Liver (tissue), 9 donors: ENCODE results near the gene AP2A2. TPM values are rescaled to one million over a fixed set of nuclear protein-coding genes. Genes with fewer than 3 reads are reported as not detected.
A peak's percentile ranks its signal among the peaks of the same experiment; 100 is the strongest.

Experiments
- DNase-seq: peaks from one replicate; pipeline ENCODE4 v3.0.0-alpha.2; 2017; ENCODE audit warnings: low spot score
- H3K27ac ChIP-seq, 2 donors: one replicate each; pipeline ENCODE4 v1.7.0; 2013; ENCODE audit warnings: inconsistent platforms in 2 of 2, low read length in 2 of 2, control low read depth in 1 of 2, low read depth in 1 of 2, mild to moderate bottlenecking in 1 of 2
- H3K27me3 ChIP-seq, 4 donors: one replicate each; pipeline versions ENCODE4 v1.6.1 to v1.7.0; 2013; ENCODE audit warnings: low read length in 3 of 4, inconsistent platforms in 1 of 4, mild to moderate bottlenecking in 1 of 4, moderate library complexity in 1 of 4; ENCODE audit not compliant: control insufficient read depth in 4 of 4, insufficient read depth in 4 of 4
- H3K36me3 ChIP-seq, 4 donors: one replicate each; pipeline versions ENCODE4 v1.6.1 to v1.7.0; 2013; ENCODE audit warnings: low read length in 3 of 4, mild to moderate bottlenecking in 3 of 4, low read depth in 1 of 4, moderate library complexity in 1 of 4; ENCODE audit not compliant: control insufficient read depth in 4 of 4, insufficient read depth in 3 of 4
- H3K4me1 ChIP-seq, 4 donors: one replicate each; pipeline versions ENCODE4 v1.6.1 to v1.7.0; 2013; ENCODE audit warnings: low read length in 3 of 4, mild to moderate bottlenecking in 3 of 4, moderate library complexity in 1 of 4; ENCODE audit not compliant: control insufficient read depth in 4 of 4, insufficient read depth in 4 of 4
- H3K4me3 ChIP-seq, 3 donors: one replicate each; pipeline versions ENCODE4 v1.6.1 to v1.7.0; 2013; ENCODE audit warnings: low read length in 3 of 3, control low read depth in 1 of 3, low read depth in 1 of 3, mild to moderate bottlenecking in 1 of 3
- H3K9ac ChIP-seq, 2 donors: one replicate each; pipeline ENCODE4 v1.7.0; 2013; ENCODE audit warnings: low read length in 2 of 2, mild to moderate bottlenecking in 2 of 2, moderate library complexity in 2 of 2, control low read depth in 1 of 2, low read depth in 1 of 2
- H3K9me3 ChIP-seq, 4 donors: one replicate each; pipeline versions ENCODE4 v1.6.1 to v1.7.0; 2013; ENCODE audit warnings: low read length in 3 of 4; ENCODE audit not compliant: control insufficient read depth in 4 of 4
- EGR1 ChIP-seq, 2 donors: IDR thresholded peaks; 2 replicates each; pipeline ENCODE4 v1.6.1; 2016 to 2018; ENCODE audit warnings: antibody characterized with exemption in 2 of 2, low read depth in 2 of 2
- FOXA1 ChIP-seq: IDR thresholded peaks from 2 replicates; pipeline ENCODE4 v1.6.1; 2016; ENCODE audit warnings: antibody characterized with exemption
- FOXA2 ChIP-seq: IDR thresholded peaks from 2 replicates; pipeline ENCODE4 v1.6.1; 2016; ENCODE audit warnings: antibody characterized with exemption
- GABPA ChIP-seq, 2 donors: IDR thresholded peaks in 1 of 2; conservative IDR thresholded peaks in 1 of 2; 2 replicates each; pipeline ENCODE4 v1.6.1; 2016; ENCODE audit warnings: antibody characterized with exemption in 2 of 2, mild to moderate bottlenecking in 1 of 2, moderate library complexity in 1 of 2
- HNF4A ChIP-seq, 2 donors: conservative IDR thresholded peaks; 2 replicates each; pipeline ENCODE4 v1.6.1; 2016; ENCODE audit warnings: antibody characterized with exemption in 2 of 2, mild to moderate bottlenecking in 2 of 2
- HNF4G ChIP-seq: IDR thresholded peaks from 2 replicates; pipeline ENCODE4 v1.6.1; 2016; ENCODE audit warnings: antibody characterized with exemption
- JUND ChIP-seq, 2 donors: IDR thresholded peaks; 2 replicates each; pipeline ENCODE4 v1.6.1; 2016; ENCODE audit warnings: antibody characterized with exemption in 2 of 2
- NR2F2 ChIP-seq: IDR thresholded peaks from 2 replicates; pipeline ENCODE4 v1.6.1; 2016; ENCODE audit warnings: antibody characterized with exemption
- RAD21 ChIP-seq, 2 donors: IDR thresholded peaks; 2 replicates each; pipeline ENCODE4 v1.6.1; 2016; ENCODE audit warnings: antibody characterized with exemption in 2 of 2, mild to moderate bottlenecking in 2 of 2
- RXRA ChIP-seq, 2 donors: IDR thresholded peaks; 2 replicates each; pipeline ENCODE4 v1.6.1; 2017 to 2018; ENCODE audit warnings: antibody characterized with exemption in 2 of 2, mild to moderate bottlenecking in 1 of 2
- SP1 ChIP-seq: IDR thresholded peaks from 2 replicates; pipeline ENCODE4 v1.6.1; 2018; ENCODE audit warnings: antibody characterized with exemption, mild to moderate bottlenecking
- TAF1 ChIP-seq: conservative IDR thresholded peaks from 2 replicates; pipeline ENCODE4 v1.6.1; 2016; ENCODE audit warnings: antibody characterized with exemption, mild to moderate bottlenecking
- YY1 ChIP-seq: IDR thresholded peaks from 2 replicates; pipeline ENCODE4 v1.6.1; 2016; ENCODE audit warnings: antibody characterized with exemption, mild to moderate bottlenecking
- WGBS: extraction: QIAGEN DNeasy Blood & Tissue Kit; methylation state at CpG from one replicate; pipeline ENCODE4 v1.1.7; 2013; 5-methylcytosine and 5-hydroxymethylcytosine counted together
- polyA plus RNA-seq, 2 donors: library from polyadenylated mRNA; stranded (reverse) in 1 of 2; unstranded in 1 of 2; fragments of 200-250 nt in 1 of 2; fragments of >200 nt in 1 of 2; fragmentation: Nextera tagmentation in 1 of 2; extraction: Ambion mirVana in 1 of 2; gene quantifications; one replicate each; pipeline versions ENCODE4 v1.2.1 to v1.2.3, GENCODE V29; 2013 to 2015
- total RNA-seq, 2 donors: library from RNA; depleted of rRNA; stranded (reverse); fragments of >200 nt; gene quantifications; one replicate each; pipeline ENCODE4 v1.2.3, GENCODE V29; 2014
- TF ChIP-seq, protein P1 (sequence below): fragments of 150-350 bp; IDR thresholded peaks from 2 replicates; pipeline ENCODE4 v1.5.1; 2017; ENCODE audit warnings: improper control_type of control experiment, low read depth, low read length; ENCODE audit not compliant: missing input control
- TF ChIP-seq, protein P2 (sequence below): IDR thresholded peaks from 2 replicates; pipeline ENCODE4 v1.6.1; 2016; ENCODE audit warnings: antibody characterized with exemption, mild to moderate bottlenecking
- TF ChIP-seq, protein P3 (sequence below): IDR thresholded peaks from 2 replicates; pipeline ENCODE4 v1.6.1; 2016; ENCODE audit warnings: antibody characterized with exemption
- donor health status: healthy.
- donor health status: healthy.
- donor health status: healthy.
- donor health status: healthy.
- donor health status: healthy.

AP2A2 gene
- total and polyA plus RNA-seq, 4 donors, result 20.5 to 39.7 (median 23.8) TPM

DNA sequence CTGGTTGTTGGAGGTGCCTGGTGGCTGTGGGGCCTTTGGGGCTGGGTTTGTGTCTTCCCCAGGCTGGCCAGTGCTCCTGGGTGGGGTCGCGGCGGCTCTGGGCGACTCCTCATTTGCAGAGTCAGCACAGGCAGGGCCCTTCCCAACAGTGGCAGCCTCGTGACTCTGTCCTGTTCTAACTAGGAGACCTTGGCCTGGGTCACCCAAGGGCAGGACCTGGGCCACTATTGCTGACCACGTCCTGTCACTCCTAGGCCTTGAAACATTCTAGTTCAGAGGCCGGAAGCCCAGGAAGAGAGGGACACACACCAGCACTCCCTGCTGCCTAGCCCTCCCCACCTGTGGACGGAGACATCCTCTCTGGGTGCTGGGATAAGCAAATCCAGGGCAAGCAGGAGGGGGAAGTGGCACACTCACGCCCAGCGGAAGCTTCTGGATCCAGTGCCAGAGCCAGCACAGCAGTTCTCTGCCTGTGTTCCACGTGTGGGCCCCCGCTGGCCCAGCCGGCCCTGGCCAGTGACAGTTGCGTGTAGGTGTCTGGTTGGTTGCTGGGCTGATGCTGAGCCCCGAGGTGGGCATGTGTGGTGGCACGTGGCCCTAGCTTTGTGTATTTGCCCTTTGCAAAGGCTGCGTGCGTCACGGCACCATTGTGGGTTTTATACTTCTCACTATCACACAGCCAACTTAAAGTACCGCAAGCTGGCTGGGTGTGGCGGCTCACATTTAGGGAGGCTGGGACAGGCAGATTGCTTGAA, 10.7 kb upstream of the AP2A2 start (continued):
- TF ChIP-seq FOXA2 (peak; percentile 68), FOXA1 (no peak), JUND (IDR thresholded peaks at IDR 0.05) (peak in 1 of 2 donors; percentile 56), NR2F2 (peak; percentile 95), TAF1 (peak; percentile 54), GABPA (IDR thresholded peaks at IDR 0.05 in 1 of 2, conservative IDR thresholded peaks at IDR 0.05 in 1 of 2) (peak; percentile 64 to 81), SP1 (peak; percentile 96)
- TF ChIP-seq, protein P1, sequence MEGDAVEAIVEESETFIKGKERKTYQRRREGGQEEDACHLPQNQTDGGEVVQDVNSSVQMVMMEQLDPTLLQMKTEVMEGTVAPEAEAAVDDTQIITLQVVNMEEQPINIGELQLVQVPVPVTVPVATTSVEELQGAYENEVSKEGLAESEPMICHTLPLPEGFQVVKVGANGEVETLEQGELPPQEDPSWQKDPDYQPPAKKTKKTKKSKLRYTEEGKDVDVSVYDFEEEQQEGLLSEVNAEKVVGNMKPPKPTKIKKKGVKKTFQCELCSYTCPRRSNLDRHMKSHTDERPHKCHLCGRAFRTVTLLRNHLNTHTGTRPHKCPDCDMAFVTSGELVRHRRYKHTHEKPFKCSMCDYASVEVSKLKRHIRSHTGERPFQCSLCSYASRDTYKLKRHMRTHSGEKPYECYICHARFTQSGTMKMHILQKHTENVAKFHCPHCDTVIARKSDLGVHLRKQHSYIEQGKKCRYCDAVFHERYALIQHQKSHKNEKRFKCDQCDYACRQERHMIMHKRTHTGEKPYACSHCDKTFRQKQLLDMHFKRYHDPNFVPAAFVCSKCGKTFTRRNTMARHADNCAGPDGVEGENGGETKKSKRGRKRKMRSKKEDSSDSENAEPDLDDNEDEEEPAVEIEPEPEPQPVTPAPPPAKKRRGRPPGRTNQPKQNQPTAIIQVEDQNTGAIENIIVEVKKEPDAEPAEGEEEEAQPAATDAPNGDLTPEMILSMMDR, result no peak

DNA sequence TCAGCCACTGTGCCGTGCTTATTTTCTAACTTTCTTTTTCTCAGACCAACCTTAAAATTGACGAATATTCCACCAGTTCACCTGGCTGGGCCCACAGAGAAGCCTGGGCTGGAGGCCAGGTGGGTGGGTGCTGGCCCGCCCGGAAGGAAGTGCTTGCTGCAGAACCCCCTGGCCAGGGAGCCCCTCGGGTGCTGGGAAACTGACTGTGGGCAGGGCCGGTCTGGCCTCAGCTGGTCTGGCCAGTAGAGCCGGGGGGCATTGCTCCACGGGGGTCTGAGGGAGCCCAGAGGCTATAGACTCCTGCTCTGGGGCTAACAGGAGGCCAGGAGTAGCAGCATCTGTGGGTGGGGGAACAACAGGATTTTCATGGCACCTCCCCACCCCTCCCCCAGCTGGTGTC, 8.2 kb upstream of the AP2A2 start:
- 87% methylated on average over 8 of the region's 8 CpGs for WGBS
- TF ChIP-seq HNF4A (conservative IDR thresholded peaks at IDR 0.05) (no peak), GABPA (IDR thresholded peaks at IDR 0.05 in 1 of 2, conservative IDR thresholded peaks at IDR 0.05 in 1 of 2) (no peak), TAF1 (no peak)
- H3K27me3 ChIP-seq, result no peaks in the 10 kb centered on the region
- no peak overlapping the region for H3K9ac ChIP-seq
- no peaks in the 10 kb centered on the region for H3K9me3 ChIP-seq
- H3K27ac ChIP-seq, result no peak overlapping the region
- no peaks in the 10 kb centered on the region for H3K36me3 ChIP-seq
- no peak overlapping the region for H3K4me3 ChIP-seq
- no peak for DNase-seq
- peaks cover 1 to 23% (median 15%) of the 10 kb centered on the region in 4 donors for H3K4me1 ChIP-seq

DNA sequence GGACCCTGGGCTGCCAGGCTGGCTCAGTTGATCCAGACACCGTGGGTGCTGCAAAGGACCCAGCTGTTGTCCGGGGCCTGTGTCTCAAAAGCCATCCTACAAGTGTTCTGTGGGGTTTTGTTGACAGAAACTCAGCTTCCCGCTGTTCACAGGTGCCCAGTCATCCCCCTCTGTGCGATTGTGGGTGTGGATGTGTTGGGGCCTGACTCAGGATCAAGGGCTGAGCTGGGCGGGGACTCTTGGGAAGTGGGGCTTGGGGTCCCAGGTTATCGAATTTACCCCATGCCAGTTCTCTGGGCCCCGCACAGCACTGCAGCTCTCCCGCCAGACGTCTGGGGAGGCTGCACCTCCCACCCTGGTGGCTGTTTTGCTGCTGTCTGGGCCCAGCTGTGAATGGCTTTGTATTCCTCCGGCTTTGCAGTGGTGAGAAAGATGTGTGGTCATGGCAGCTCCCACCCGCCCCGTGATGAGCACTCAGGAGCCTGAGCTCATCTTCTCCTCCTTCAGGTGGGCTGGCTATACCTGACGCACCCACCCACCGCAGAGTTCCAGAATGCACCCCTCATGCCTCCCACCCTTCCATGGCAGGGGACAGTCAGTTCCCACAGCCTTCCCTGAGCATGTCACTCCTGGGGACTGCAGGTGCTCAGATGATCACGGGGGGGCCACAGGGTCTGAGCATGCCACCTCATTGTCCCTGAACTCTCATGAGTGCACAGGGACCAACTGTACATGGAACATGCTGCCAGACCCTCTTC, 3.6 kb upstream of the AP2A2 start:
- no peak overlapping the region for H3K4me3 ChIP-seq
- WGBS, result 92% methylated on average over 15 of the region's 15 CpGs
- no peak for DNase-seq
- H3K27ac ChIP-seq, result no peak overlapping the region
- TF ChIP-seq HNF4G (no peak), EGR1 (IDR thresholded peaks at IDR 0.05; ENCODE audit: low read depth in 2 of 2) (no peak), SP1 (no peak), HNF4A (conservative IDR thresholded peaks at IDR 0.05) (no peak), FOXA2 (no peak), RXRA (IDR thresholded peaks at IDR 0.05) (no peak), YY1 (no peak), GABPA (IDR thresholded peaks at IDR 0.05 in 1 of 2, conservative IDR thresholded peaks at IDR 0.05 in 1 of 2) (no peak), RAD21 (IDR thresholded peaks at IDR 0.05) (no peak), TAF1 (no peak)
- TF ChIP-seq, protein P2, sequence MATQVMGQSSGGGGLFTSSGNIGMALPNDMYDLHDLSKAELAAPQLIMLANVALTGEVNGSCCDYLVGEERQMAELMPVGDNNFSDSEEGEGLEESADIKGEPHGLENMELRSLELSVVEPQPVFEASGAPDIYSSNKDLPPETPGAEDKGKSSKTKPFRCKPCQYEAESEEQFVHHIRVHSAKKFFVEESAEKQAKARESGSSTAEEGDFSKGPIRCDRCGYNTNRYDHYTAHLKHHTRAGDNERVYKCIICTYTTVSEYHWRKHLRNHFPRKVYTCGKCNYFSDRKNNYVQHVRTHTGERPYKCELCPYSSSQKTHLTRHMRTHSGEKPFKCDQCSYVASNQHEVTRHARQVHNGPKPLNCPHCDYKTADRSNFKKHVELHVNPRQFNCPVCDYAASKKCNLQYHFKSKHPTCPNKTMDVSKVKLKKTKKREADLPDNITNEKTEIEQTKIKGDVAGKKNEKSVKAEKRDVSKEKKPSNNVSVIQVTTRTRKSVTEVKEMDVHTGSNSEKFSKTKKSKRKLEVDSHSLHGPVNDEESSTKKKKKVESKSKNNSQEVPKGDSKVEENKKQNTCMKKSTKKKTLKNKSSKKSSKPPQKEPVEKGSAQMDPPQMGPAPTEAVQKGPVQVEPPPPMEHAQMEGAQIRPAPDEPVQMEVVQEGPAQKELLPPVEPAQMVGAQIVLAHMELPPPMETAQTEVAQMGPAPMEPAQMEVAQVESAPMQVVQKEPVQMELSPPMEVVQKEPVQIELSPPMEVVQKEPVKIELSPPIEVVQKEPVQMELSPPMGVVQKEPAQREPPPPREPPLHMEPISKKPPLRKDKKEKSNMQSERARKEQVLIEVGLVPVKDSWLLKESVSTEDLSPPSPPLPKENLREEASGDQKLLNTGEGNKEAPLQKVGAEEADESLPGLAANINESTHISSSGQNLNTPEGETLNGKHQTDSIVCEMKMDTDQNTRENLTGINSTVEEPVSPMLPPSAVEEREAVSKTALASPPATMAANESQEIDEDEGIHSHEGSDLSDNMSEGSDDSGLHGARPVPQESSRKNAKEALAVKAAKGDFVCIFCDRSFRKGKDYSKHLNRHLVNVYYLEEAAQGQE, result no peak
- TF ChIP-seq, protein P3, sequence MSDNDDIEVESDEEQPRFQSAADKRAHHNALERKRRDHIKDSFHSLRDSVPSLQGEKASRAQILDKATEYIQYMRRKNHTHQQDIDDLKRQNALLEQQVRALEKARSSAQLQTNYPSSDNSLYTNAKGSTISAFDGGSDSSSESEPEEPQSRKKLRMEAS, result no peak
- H3K9ac ChIP-seq, result no peak overlapping the region
- peaks cover 2 to 10% (median 5%) of the 10 kb centered on the region in 4 donors for H3K4me1 ChIP-seq
- no peaks in the 10 kb centered on the region for H3K27me3 ChIP-seq
- H3K36me3 ChIP-seq, result no peaks in the 10 kb centered on the region
- no peaks in the 10 kb centered on the region for H3K9me3 ChIP-seq
